ENCODE measurements around the gene WDR7.

Gene WDR7

DNA sequence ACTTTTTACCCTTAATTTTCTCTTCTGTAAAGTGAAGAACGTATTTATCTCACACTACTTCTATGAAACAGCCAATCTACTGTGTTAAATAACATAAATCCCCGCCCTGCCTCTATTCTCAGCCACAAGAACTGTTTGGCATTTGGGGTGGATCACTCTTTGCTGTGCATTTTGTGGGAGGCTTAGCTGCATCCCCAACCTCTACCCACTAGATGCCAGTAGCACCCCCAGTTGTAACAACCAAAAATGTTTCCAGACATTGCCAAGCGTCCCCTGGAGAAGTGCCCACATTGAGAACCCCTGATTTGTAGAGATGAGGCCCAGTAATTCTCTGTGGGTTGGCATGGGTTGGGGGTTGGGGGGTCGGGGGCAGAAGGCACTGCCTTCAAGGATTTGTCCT is 401.0 kb downstream of the WDR7 start:
- DNase-seq = no peak

DNA sequence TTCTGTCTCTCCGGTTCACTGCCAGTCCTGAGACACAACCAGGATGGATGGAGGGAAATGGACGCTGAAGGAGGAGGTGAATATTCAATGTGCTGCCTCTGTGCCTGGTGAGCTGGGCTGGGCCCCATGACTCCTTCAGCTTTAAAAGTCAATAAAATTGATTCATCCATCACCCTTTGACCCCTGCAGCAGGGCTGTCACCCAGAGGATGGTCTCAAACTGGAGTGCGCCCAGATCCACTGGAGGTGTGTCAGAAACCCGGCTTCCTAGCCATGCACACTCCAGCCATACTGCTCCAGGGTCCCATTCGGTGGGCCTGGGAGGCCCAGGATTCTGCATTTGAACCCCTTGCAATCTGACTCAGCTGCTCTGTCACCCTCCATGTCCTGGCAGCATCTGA is 401.6 kb downstream of the WDR7 start:
- no peak for DNase-seq

DNA sequence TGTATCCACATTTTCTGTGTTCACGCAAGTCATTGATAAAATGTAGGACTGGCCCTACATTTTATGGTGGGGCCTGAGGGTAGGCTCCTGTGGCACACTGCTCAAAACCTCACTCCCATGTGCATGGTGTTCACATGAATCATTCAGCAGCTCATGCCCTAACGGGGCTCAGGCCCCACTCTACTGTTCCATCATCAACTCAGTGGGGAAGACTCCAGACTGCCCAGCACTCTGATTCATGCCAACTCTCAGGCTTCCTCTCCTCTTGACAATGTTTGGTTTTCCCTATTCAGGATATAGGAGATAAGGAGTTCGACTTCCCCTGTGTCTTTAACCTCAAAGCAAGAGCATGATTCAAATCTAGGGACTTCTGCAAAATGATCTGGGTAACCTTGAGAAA is 403.7 kb downstream of the WDR7 start:
- no peak for DNase-seq

DNA sequence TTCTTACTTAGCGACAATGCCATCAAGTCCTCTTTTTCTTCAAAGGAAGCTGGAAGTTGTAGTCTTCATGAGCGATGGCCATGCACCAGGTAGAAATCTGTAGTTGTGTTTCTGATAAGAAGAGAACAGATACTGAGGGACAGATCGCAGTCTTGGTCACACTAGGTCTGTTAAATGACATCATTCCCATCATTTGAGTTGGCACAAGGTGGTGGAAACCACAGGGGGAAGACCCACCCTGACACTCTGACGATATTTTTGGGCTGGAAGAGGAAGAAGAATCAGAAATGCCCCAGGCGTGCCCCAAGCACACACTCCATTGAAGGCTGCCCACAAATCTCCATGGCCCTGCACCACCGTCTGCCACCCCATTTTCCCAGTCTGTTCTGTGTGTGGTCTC is 406.7 kb downstream of the WDR7 start:
- no peak for DNase-seq

DNA sequence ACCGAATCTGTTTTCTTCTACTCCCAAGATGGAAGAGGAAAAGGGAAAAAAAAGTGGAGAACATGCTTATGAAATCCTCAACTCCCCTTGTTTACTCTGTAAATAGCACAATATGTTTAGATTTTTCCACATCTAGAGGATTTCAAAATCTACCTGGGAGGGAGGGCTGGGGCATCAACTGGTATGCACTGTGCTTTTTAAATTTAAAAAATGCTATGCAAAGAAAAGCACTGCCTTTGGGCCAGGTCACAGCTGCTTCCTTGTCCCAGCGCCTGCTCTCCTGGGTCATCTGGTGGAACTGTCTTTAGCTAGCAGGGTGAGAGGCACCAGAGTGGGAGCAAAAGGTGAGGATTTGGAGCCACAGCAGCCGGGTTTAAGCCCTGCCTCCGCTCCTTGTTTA is 407.6 kb downstream of the WDR7 start:
- no peak for DNase-seq

DNA sequence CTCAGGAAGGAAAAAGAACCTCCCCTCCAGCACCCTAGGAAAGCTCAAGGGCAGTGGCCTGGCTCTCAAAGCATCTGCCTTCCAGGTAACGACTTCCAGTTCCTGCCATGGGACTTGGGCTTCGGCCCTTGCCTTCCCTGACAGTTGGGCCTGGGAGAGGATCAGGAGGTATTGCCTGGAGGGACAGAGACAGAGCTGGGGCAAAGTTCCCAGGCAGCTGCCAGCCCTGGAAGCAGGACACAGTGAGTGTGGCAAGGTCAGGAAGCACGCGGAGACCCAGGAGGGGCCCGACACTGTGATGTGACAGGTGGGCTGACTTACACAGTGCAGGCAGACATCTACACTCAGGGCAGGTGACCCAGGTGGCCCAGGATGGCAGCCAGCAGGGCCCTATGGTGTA is 408.2 kb downstream of the WDR7 start:
- no peak for DNase-seq

DNA sequence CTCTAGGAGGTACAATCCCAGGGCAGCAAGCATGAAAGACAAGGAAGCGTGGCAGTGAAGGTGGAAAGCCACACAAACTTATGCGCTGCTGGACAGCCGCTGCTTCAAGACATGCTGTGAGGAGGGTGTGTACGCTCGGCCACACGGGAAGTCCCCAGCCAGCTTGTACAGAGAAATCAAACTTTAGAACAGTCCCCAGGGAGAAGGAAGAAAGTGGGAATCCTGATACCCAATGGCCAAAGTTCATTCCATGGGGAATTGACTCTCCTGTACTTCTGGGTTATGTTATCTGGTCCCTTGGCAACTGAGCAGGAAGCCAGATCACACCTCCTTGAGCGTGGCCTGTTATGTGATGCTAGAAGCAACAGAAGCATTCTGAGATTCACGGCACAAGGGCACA is 409.7 kb downstream of the WDR7 start:
- DNase-seq = no peak

DNA sequence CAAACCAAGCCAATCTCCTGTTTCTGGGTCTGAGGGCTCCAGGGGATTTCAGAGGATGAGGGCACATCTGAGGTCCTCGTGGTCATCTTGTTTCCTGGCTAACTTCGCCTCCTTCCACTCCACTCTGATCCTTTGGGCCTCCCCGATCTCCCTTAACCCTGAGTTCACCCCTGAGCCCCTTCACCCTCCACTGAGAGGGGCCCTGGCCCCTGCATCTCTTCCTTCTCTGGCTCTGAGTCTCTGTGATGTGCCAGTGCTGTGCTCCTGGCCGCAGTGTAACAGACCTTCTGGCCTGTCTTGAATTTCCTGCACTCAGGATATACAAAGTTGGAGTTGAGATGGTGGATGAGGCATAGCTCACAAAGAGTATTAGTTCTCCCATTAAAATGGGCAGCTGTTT is 411.0 kb downstream of the WDR7 start:
- DNase-seq = no peak

DNA sequence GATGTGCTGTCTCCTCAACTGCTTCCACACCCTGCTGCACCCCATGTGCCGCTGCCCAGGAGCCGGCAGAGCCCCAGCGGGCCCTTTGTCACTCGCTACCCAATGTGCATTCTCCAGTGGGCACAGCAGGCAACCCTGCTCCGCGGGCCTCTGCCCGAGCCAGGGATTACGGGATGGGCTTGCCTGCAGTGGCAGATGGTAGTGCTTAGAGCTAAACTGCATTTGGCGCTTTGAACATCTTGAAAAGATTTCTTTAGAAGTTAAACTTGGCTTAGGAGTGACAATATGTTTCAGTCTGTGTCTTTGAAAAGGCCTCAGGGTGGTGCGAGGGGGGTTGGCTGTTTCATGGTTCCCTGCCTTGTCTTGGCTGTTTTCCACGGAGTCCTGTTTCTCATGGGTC is 411.7 kb downstream of the WDR7 start:
- no peak for DNase-seq

DNA sequence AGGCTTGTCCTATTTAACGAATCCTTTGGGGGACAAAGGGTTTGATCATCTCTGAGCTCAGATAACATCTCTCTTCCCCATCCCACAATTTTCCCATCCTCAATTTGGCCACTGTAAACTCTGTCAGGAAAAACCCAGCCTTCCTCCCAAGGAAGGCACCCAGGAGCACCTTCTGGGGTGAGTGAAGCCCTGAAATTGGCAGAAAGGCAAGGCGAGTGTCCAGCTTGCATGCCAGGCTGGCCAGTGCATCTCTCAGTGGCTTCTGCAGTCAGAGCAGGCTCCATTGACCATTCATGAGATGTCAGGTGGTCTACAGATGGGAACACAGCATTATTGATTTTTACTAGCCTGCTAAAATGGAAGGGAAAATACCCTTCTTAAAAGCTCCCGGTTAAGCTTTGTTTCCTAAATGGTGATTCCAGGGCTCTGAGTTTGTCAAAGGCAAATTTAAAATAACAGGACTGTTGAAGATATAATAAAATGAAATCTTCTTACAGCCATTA is 412.5 kb downstream of the WDR7 start:
- no peak for DNase-seq

DNA sequence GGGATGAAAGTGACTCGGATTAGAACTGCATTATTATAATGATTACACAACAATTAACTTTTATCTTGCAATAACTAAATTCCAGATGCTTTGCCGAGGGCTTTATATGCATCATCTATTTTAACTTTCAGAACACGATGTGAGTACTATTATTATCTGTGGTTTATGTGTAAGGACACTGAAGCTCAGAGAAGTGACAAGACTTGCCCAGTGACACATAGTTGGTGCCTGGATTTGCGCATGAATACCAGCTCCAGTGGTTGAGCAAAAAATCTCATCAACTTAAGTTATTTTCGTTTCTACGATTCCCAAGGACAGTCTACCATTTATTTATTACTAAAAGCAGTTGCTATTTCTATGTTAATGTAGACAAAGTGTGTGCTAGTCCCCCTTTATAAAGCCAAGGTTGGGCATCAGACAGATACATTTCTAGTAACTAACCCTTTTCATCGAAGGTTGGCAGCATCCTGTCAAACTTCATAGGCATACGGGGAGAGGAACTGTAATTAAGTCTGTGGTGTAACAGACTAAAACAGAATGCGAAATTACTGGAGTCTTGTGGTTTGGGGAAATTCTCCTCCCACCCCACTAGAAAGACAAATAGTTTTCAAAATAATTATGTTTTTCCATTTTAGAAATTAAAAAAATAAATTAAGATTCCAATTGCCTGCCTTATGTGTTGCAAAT is 422.5 kb downstream of the WDR7 start:
- DNase-seq = no peak

DNA sequence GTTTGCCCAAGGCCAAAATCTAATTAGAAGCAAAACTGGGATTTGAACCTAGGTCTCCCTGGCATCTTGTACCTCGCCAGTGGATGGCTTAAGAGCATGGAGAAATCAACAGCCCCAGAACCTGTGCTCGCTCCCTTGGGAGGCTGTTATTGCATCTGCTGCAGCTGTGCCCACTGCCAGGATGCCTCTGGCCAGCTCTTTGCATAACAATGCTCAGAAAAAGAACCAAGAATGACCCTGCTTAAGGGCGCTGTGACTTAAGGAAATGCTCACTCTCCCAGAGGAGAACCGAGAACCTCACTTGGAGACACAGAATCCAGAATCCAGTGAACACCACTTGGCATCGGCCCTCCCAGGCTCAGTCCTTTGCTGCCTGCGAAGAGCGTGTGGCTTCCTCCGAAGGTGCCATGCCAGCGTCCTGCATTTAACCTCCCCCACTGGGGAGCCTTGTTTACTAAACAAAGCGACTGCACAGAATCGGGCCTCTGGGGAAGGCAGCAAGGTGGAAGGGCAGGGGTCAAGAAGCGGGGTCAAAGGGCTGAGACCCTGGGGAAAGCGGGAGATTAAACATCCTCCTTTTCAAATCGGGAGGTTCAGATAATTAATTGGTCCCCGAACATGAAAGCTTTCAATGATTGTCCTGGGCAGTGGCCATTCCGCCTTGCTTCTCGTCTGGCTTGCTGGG is 424.7 kb downstream of the WDR7 start:
- DNase-seq = no peak

DNA sequence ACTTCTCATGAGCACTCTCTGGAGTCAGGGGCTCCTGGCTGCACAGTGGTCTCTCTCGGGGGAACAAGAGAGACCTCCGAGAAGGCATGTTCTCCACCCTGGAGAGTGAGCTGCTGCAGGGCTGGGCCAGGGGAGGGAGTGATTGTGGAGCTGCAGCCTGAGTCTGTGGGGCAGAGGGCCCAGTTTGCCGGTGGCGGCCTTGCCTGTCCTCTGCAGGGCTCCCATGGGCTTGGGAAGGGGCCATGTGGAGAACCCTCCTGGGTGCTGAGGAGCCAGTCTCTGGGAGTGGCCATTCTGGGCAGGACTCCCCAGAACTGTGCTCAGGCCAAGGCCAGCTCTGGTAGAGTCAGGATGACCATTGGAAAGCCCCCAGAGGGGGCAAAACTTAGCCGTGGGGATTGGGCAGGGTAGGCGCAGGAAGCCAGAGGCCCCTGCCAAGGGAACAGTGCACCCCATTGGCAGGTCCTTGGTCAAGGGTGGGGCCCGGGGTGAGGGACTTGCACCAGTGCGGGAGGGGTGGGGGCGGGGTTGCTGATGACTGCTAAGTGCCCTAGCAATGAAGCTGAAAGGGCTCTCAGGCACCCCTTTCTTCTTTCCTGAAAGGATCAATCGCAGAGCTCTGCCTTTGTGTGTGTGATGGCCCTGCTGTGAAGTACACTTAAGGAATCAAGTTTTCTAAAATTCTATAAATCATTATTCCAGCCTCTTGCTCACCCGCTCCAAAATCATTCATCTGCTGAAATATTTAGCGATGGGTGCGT is 426.0 kb downstream of the WDR7 start:
- DNase-seq = no peak

DNA sequence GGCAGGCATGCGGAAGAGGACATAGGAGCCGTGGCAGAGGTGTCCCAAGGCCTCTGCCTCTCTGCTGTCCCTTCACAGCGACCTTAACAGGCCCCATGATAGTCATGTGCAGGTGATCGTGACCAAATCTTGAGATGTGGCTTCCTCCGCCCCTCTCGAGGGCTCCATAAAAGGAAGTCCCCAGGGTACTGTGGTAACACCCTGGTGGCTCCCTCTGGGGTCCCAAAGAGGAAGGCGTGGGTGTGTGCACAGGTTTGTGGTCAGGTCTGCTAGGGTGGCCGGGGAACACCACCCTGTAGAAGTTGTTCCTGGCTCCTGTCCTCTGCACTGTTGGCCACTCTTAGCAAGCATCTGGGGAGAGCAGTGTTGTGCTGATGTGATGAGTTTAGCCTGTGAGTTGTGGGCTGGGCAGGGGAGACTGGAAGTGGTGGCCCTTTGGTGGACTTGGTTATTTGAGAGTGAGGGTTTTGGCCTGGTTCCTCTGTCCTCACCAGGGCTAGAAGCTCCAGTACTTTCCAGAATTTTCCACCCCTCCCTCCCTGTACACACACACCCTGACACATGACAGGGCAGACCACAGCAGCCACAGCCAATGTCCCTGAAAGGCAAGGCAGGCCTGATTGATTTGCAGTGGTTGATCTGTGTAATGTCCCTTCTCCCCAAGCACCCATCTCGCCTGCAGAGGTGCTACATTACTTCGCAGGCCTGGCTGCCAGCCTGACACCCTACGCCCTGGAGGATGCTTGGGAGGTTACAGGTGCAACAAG is 426.8 kb downstream of the WDR7 start:
- peak; percentile 28 for DNase-seq

DNA sequence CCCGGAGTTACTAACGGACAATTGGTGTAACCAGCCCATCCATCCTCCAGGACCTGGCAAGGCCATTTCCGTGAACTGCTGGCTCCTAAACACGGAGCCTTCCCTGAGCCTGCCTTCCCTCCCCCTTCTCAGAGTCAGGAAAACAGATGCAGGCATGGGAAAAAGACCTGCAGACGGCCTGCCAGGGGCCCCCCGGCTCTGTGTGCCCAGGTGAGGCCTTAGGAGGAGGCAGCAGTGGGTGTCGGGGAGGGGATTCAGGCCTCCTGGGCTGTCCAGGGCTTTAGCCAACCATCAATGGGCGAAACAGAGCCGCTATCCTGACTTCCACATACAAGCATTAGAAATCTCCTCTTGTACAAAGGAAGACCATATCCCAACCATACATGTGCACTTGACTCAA is 427.5 kb downstream of the WDR7 start:
- no peak for DNase-seq

DNA sequence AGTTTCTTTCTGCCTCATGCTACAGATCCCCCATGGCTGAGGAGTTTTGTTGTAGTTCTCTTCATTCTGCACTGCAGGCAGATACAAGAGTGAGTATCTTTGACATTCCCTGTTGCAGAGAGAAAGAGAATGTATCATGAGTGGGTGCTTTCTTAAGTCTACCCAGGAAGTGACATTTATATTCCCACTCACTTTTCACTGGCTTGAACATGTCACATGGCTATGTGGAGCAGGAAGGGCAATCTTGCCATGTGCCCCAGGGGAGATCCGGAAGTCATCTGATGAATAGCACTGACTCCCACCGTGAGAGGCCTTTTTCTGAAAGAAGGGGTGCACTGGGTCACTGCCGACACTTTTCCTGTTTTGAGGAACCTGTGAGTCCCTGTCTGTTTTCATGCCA is 429.3 kb downstream of the WDR7 start:
- DNase-seq = no peak

DNA sequence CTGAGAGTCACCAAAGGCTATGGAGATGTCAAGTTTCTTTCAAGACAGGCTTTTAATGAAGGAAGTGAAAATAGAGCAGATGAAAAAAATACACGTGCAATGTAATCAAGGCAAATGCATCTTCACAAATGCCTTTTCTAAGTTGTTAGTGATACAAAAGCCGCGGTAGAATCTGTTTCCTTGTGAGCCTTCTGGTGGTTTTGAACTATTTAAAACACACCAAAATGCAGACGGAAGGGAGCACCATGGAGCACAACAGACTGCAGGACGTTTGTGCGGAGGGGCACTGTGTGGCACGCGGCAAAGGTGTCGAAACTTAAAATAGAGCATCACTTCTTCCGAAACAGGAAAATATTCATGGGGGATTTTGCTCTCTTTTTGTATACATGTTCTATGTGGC is 430.7 kb downstream of the WDR7 start:
- no peak for DNase-seq

DNA sequence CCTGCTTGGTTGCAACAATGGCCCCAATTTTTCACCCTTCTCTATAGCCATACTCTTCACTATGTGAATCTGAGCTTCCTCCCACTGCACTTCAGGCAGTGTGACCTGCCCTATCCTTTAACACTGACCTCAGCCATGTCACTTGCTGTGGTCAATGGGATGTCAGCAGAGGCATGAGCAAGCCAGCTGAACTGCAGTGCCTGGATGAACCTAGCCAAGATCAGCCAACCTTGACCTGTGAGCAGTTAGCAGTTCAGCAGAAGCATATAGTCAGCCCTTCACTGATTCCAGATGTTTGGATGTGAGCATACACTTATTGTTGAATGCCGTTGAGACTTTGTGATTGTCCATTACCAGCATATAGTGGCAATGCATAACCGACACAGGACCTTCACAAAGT is 432.3 kb downstream of the WDR7 start:
- no peak for DNase-seq

DNA sequence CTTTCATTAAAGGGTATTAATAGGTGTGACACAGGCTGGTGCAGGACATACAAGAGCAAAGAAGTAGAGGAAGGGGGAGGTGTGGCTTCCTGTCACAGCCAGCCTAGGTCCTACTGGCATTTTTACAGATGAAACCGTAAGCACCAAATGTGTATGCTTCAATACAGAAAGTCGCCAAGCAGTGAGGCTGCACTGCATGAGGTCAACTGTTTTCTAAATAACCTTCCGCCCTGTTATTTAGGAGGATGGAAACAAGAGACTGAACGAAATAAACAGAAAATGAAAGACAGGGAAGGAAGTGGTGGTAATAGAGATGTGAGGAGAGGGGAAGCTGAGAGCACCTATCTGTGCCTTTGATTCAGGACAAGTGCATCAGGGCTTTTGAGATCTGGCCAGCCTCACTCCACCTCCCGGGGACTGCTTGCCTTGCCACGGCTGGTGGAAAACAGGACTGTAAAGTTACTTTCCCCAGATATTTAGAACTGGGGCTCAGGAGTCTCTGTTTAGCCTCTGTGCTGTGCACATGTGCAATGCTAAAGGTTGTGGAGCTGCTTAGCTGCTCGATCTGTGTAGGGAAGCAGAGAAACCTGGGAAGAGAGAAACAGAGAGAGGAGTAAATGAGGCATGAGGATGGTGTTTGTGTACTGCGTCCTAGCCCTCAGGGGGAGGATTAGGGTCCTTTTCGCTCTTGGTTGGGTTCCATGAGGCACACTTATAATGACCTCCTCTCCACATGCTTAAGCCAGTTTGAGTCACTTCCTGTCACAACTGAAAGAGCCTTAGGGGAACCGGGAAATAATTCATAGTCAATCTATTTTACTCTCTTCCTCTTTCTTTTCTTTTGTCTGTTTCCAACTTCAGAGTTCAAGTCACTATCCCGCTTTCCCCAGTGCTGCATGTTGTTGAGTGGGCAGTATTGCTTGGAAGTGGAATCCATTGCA is 433.4 kb downstream of the WDR7 start:
- no peak for DNase-seq

DNA sequence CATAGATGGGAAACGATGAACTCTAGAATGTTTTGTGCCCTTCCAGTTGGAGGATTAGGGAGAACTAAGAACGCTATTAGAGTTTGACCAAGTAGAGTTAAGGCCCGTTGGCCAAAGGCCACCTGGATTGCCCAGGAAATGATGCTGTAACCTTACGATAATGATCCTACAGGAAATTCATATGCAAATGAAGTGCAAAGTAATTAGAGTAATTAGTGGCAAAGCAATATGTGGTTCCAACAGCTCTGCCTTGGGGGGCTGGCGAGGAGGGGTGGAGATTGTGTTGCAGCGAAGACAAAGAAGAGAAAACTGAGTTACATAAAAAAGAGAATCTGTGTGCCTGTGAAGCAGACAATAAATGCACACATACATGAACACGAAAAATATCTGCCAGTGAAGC is 434.2 kb downstream of the WDR7 start:
- no peak for DNase-seq

DNA sequence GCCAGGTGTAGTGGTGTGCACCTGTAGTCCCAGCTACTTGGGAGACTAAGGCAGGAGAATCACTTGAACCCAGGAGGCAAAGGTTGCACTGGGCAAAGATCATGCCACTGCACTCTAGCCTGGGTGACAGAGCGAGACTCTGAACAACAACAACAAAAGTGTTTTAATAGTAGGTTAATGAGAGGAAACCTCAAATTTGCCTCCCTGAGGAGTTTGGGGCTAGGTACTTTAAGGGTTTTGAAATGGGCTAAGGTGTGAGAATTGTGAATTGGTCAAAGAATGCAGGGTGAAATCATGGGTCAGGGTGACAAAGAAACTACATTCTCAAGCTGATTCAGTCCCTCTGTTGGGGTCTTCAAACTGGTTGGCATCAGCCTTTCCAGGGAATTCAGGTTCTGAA is 435.0 kb downstream of the WDR7 start:
- no peak for DNase-seq
